ENCODE data around the gene CEP83.

The CEP83 gene

DNA sequence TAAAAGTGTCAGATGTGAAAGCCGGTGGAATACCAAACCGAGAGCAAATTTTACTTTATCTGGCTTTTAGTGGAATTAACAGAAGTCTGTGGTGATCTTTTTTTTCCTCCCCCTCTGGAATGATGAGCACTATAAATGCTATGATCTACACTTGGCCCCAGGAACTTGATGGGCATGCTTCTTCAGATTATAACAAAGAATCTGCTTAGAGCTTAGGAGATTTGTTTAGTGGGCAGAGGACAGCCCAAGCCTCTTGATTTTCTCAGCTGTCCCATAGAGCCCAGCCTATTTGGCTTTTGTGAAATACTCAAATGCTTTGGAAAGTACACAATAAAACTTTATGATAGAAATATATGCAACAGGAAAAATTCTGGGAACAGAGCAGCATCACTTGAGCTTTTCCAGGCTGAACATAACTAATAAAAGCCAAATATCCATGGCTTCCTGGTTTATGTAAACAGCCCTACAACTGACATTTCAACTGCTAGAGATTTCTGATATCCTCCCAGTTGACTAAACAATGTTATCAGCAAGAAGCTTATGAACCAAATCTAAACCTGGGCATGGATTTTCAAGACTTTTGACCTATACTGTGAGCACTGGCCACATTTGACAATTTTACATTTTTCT, 161.7 kb downstream of the CEP83 start:
- no peak for DNase-seq

DNA sequence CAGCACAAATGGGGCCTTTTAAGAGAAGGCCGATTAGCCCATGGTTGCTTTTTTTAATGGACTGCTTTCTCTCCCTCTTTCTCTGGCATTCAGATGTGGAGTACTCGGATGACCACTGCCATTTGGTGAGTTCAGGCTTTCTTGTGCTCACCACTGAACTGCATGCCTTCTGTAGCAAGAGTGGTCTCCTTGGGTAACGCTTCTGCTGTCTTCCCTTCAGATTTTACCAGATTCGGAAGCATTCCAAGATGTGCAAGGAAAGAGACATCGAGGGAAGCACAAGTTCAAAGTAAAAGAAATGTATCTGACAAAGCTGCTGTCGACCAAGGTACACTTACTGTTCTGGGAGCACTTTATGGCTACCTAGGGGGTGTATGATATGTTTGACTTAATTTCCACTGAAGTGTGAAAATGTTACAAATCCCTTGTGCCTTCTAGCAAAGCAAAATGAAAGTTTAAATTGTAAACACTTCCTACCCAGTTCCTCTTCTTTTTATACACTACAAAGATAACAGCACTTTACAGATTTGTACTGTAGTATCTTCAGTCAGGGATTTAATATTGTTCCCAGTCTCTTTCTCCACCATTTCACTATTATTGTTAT, 162.5 kb downstream of the CEP83 start:
- DNase-seq, result no peak

DNA sequence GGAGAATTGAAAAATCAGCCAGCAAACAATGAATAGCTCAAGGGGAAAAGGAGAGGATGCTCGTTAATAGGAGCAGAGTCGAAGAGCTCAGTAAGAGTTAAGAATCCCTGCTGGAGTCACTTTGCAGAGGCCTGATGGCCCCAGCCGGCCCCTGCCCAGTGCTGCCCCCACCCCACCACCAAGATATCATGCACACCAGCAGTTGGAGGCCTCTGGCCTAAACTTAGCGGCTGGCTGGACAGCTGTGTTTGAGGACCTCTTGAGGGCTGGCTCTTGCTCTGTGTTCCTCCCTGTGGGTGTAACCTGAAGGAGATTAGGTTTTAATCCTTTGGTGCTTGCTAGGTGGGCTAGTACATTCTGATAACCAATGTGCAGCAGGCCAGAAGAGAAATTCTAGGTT, 169.3 kb downstream of the CEP83 start:
- no peak for DNase-seq

DNA sequence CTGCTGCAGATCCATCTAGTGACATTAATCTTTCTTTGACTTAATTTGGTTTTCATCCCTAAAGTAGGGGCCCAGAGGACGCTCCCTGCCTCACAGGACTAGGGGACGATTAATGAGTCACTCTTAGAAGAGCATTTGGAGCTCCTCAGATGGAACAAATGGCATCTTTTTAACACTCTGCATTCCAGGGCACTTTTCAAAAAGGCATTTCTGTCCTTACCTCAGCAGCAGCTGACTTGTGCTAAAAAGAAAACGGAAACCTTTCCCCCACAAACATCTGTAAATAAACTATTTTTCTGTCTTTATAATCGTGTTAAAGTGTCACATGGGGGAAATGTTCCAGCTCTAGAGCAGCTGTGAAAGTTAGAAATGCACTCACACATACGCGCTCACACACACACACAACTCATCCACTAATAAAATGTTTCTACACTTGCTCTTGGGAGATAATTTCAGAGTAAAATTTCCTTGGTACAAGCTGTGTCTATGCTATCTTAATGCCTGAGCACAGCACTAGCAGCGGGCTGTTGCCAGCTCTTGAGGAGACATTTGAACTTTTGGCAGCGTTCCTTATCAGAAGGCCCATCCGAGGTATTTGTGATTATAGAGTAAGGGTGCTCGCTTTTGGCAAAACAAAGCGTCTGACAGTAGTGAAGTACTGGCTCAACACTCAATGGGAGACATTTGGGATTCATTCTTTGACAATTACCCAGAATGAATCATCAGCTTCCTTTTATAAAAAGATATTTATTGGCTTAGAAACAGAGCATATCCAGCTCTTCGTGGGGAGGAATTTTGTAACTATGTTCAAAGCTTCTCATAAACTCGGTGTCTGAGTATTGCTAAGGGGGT, 170.0 kb downstream of the CEP83 start:
- no peak for DNase-seq

DNA sequence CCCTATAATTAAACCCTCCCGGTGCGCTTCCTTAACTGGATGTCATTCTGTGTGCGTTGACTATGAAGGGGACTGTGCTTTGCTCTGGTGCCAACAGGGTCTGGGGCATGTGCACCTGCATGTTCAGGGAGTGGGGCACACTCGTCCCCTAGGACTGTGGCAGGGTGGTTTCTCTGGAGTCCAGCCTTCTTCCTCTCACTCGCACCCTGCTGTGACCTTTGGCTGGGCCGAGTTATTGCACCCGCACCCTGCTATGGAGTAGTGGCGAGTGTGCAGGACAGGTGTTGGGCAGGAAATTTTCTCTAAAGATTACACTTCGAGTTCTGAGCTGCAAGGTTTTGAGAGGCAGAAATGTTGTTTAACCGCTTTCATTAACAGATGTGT, 172.4 kb downstream of the CEP83 start:
- DNase-seq, result no peak

DNA sequence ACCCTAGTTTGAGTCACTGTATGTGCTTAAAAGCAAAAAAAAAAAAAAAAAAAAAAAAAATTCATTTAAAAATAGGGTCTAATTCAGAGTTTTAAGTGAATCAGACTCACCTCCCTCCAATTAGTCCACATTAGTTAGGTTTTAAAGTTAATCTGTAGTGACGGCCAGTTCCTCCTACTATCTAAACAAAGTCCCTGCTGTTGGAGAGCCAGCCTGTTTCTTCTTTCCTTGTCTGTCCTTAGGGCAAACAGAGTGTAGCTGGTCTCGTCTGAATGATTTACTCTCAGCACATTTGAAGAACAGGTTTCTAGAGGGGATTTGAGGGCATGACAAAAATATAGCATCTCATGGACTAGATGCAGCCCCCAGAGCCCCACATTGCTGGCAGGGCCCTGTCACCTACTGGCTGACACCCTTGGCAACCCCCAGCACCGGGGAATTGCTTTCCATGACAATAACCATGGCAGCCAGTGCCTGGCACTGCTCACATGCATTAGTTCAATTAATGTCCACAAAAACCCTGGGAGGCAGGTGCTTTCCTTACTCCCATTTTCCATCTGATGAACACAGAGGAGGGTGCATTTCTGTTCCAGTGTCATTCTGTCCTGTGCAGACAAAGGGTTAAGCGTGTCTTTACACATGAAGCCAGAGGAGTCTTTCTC, 173.0 kb downstream of the CEP83 start:
- DNase-seq, result no peak

DNA sequence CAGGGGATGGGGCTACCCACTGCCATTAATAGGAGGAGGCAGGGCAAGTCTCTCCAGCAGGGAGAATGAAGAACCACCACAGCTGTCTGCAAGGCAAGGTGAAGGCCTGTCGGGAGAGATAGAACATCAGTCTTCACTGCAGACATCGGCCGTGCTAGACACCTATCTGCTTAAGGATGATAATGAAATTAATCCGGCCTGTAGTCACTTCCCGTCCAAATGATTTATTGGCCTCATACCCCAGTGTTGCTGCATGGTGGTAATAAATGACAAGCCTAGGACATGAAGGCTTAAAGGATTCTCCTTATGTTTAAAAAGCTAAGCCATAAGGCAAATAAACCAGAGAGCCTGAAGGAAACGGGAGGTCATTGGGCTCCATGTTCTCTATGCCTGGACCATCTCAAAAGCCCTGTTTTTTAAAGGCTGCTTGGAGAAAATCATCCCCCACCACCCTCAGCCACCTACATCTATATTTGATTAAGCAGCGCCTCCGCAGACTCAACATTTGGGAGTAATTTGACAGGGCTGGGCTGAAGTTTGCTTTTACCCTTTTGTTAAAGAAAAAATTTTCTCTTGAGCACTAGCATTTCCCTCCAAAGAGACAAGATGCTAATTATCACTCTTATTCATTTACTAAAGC, 173.6 kb downstream of the CEP83 start:
- no peak for DNase-seq

DNA sequence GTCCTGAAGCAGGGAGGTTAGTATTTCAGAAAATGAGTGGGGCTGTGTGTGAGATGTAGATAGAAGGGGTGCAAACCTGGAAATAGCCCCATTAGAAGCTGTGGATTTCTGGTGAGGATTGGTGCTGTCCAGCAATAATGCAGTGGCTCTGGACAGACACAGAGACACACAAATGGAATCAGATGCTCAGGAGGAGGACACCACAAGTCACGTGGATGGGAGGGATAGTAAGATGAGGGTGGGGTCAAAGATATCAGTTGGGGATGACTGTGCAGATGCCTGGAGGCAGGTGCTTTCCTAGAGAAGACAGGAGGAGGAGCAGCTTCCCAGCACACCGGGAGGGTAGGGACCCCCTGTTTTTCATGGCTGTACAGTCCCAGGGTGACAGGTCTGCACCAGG, 174.8 kb downstream of the CEP83 start:
- no peak for DNase-seq

DNA sequence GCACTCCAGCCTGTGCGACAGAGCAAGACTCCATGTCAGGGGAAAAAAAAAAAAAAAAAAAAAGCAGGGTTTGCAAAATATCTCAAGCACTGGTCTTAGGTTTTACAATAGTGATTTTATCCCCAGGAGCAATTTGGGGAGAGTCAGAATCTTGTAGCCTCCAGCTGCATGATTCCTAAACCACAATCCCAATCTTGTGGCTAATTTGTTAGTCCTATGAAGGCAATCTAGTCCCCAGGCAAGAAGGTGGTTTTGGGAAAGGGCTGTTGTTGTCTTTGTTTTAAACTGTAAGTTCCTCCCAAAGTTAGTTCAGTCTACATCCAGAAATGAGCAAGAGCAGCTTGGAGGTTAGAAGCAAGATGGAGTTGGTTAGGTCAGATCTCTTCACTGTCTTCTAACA, 175.6 kb downstream of the CEP83 start:
- no peak for DNase-seq

DNA sequence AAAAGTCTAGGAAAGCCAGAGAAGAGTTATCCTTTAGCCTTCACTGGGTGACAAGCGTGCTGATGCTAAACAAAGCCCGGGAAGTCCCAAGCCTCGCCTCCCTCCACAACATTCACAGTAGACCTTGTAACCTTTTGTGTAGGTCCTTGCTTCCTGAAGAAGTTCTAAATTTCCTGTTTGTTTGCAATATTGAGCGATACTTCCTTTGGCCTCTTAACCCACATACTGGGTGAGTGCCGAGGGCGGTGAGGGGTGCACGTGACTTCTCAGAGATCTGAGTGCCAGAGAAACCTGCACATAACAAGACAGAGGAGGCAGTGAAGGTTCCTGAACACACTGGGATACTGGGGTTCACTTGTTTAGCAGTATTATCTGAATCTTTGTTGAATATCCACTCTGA, 177.0 kb downstream of the CEP83 start:
- no peak for DNase-seq

DNA sequence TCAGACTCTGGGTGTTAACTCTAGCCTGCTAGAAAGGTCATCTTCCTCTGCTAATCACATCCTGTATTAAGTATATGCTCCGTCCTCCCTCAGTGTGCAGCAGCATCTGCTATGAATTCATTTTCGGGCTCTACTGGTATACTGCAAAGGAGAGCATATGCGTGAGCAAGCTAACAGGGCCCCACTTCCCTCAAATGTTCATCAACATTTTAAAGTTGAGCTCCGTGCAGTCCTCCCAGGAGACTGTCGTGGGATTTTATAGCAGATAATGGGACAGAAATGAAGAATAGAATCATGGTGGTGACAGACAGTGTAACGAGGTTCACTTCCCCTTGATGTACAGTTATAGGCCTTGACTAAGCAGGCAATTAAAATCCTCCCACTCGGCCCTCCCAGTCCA, 179.6 kb downstream of the CEP83 start:
- no peak for DNase-seq

DNA sequence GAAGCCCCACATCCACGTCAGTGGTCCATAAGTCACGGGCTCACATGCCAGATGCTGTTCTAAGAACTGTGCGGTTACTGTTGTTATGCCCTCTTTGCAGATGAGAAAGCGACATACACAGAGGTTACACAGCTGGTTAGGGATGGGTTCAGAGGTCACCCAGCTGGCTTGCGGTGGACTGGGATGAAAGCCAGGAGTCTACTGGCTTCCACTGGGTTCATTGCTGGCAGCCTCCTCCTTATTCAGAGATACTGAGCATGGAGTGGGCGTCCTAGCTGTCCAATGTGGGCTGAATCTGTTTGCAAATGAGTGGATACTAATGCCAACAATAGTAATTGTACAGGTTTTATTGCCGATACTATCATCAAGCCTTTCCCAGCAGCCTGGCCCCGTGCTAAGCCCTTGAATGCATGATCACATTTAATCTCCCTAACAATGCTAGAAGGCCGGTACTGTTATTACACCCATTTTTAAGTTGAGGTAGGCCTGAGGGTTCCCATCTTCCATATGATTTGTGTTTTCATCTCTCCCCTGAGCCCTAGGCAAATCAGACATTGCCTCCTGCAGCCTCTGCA, 182.2 kb downstream of the CEP83 start:
- no peak for DNase-seq

DNA sequence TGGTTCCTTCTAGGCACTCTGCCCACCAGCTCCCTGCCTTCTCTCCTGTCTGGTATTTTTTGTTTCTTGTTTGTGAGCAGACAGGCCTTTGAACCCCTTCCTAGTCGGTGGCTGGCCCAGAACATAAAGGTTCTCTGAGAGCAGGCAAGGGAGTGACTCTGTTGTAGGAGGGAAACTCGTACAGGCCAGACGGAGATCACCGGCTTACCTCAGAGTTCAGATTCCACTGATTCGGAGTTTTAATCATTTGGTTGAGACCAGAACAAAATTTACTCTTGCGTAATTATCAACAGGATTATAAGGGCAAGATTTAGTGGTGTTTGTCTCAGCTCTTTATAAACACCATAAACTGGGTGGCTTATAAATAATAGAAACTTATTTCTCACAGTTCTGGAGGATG, 182.9 kb downstream of the CEP83 start:
- DNase-seq, result no peak

DNA sequence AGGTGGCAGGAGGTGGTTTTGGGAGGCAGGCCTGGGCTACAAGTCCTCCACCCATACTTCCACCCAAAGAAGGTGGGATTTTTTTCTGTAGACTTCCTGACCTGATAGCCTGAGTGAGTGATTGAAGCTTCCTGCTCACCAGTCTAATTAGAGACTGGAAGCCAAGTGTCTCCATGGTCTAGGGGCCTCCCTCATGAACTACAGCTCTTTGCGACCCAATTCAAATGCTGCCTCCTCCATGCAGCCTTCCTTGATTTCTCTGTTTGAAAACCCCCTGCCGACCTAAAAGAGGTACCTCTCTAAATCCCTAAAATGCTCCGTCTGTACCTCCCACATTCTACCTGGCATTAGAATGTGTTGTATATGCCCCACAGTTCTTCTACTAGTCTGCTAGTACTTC, 186.4 kb downstream of the CEP83 start:
- no peak for DNase-seq

DNA sequence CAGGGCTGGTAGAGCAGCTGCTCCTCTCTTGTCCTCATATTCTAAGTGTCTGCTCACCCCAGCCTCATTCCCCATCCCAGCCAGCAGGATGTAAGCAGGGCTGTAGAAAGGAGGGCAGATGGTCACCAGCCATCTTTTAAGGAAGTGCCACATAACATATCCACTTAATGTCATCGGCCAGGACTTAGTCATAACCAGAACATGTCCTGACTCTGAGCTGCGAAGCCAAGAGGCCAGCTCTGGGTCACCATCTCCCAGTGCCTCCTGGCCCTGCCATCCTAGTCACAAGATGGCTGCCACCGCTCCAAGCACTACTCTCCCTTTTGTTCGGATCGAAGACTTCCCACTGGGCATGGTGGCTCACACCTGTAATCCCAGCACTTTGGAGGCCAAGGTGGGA, 187.4 kb downstream of the CEP83 start:
- DNase-seq, result no peak

DNA sequence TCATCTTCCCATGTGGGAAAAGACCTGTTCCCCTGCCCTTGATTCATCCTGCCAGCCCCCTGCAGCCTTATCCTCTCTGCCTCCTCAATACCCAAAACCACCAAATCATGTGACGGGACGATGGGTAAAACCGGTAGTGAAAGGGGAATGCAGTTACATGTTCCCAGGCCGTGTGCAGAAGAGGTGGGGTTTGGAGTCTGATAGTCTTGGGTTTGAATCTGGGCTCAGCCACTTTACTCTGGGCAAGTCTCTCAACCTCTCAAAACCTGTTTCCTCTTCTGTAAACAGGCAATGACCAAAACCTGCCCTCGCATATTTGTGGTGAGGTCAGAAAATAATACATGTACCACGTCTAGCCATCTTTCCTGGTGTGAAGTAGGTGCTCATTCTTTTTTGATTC, 188.3 kb downstream of the CEP83 start:
- DNase-seq, result no peak

DNA sequence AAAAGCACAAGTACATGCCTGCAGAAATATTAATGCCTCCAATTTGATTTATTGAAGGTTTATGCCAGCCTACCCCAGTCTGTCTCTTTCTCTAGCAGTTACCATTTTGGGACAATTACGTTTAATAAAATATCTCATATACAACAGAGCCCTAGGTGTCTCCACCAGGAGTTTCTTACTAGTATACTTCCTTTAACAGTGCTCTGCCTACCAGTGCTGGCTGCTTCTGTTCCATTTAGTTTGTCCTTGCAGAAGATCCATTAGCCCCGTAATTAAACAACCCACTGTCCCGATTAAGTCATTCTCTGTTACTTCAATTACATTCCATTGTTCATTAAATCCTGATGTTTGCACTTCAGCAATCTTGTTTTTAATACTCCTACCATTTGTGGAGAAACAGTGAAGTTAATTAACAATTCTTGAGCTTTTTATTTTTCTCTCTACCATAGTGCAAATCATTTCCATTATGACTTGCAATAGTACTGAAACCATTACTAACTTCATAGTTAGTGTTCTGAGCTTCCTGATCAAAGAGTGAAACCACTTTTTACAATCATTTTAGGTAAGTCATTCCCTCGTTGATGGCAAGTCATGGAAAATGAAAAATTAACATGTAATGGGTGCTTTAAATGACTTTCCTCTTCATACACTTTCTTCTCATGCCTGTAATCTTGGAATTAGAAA, 190.2 kb downstream of the CEP83 start:
- DNase-seq, result no peak

DNA sequence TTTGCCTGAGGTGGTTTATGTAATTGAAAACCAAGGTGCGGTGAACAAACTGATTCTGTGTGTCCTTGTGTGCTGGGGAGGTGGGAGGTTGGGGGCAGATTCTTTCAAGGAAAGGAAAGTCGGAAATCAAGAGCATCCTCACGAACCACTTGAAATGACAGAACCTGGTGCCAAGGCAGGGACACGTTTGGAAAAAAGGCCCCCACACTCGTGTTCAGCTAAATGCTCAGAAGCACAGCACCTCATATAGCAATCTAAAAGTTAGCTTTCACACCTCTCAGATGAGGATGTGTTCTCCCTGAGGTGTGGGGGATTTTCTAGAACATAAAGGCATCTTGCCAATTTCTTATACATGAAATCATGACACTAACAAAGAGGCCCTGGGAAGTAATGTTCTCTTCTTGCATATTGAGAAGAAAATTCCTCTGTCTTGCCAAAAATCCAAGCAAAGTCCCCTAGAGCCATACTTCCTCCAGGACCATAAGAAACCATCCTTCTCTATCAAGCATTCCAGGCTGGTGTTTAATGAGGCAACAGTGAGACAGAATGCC, 191.7 kb downstream of the CEP83 start:
- no peak for DNase-seq

DNA sequence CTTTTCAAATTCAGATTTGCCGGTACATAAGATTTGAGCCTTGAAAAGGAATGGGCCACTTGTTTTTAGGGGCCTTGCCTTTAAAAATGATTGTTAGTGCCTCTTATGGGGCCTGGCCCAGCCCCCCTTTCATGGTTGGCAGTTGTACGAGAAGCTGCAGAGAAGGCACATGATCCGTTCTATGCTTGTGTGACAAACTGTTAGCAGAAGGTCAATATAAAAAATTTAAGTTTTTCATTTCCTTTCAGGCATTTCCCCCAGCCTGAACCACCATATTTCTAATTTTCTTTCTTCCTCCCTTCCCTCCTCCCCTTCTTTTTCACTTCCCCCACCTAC, 192.2 kb downstream of the CEP83 start:
- DNase-seq, result no peak

DNA sequence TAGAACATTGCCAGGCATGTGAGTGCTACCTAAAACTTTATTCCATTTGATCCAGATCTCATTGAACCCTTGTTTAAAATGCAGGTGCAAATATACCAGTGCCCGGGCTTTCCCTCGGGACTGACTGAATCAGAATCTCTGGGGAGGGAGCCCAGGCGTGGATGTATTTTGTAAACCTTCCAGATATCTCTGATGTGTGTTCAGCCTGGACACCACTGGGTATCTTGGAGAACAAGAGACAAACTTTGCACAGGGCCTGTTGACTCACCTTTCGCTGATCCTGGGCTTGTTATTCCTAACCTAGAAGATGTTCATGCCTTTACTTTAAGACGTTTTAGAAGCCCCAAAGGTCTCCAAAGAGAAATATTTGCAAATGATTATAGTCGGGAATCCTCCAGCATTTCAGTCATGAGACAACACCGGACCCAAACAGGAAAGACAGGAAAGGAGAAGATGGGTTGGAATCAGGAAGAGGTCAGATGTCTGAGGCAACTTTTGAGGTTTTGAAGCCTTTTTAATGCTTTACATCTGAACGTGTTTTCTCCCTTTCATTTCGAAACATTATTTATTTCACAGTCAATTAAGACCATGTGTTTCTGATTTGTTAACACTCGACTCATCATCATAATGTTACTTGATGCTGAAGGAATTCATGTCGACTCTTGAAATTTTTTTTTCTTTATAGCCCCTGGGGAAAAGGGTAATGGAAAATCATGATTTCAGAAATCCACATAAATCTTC, 192.7 kb downstream of the CEP83 start:
- no peak for DNase-seq

DNA sequence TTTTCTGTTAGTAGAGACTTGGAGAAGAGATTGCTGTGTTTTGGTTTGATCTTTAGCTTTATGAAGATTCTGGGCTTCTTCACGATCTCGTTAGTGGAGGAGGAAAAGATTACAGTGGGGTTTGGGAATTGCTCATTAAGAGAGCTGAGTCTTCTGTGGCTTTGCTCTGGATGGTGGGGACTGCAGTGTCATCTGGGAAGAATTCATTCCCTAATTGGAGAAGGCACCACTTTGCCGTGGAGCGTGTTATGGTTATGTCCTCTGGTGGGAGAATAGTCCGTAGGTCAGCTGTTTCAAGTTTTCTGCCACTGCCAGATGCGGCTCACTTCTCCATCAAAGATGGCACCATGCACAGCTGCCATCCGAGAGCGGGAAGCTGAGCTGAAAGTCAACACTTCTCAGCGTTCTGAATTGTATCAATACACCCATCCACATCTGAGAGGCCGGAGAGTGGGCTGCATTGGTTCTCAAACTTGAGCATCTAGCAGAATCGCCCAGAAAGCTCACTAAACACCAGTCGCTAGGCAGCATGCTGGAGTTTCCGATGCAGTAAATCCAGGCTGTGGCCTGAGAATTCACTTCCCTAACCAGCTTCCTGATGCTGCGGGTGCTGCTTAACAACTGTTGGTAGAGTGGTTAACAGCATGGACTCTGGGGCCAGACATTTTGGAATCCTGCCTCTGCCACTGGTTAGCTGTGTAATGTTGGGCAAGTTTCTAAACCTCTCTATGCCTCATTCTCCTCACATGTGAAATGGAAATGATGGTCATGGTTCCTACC, 193.5 kb downstream of the CEP83 start:
- no peak for DNase-seq
